Cardiac fibroblast (primary cell): Measurements from ENCODE around the gene QRSL1.
A peak's percentile ranks its signal among the peaks of the same experiment; 100 is the strongest.
"Not testable (repeated sequence)": the region's sequence is repeated elsewhere in the genome, so short reads cannot be mapped to it uniquely, and the experiment has no call there.

Source experiments
- DNase-seq, 2 donors: peaks; one replicate each; pipeline versions ENCODE4 v3.0.0 to v3.0.0-alpha.2; 2010; ENCODE audit warnings: low read depth in 2 of 2
- H3K4me3 ChIP-seq, 2 donors: replicated peaks in 1 of 2; 1 replicate in 1 of 2; 2 replicates in 1 of 2; pipeline ENCODE4 v1.5.1; 2011; ENCODE audit warnings: low read depth in 2 of 2, low read length in 2 of 2, mild to moderate bottlenecking in 2 of 2, moderate library complexity in 1 of 2
- TF ChIP-seq, protein P1 (sequence below): IDR thresholded peaks from one replicate; pipeline ENCODE4 v1.5.1; 2011; ENCODE audit warnings: low read depth, mild to moderate bottlenecking, low read length, inconsistent platforms

Gene QRSL1

DNA sequence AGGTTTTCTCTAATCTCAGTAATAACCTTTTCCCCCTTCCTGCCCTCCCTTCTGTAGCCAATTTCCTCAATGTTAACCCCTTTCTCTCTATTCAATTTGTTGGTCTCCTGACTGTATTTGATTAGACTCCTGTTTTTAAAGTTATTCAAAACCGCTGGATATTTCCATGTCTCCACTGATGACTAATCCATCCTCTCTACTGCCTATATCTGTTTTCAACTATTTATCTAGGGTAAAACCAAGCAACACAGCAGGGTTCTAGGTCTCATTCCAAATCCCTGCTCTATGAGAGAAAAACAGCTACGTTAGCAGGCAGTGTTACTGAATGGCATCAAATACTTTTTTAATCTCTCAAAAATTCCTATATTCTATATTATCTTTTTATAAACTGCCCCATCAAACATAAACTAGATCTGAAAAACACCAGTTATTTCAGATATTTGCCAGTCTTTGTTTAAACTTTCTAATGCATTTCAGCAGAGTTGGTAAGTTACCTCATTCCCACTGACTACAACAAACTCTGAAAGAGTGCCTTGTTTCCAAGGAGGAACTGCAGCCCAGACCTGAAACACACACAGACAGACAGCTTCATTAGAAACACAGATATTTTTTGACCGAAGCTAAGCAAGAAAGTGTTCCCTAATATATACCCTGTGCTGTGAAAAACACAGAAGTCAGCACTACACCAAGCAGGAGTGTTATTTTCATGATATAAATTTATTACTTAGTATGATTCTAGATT lies 8.3 kb upstream of the QRSL1 start:
- H3K4me3 ChIP-seq, result no peak overlapping the region
- TF ChIP-seq, protein P1, sequence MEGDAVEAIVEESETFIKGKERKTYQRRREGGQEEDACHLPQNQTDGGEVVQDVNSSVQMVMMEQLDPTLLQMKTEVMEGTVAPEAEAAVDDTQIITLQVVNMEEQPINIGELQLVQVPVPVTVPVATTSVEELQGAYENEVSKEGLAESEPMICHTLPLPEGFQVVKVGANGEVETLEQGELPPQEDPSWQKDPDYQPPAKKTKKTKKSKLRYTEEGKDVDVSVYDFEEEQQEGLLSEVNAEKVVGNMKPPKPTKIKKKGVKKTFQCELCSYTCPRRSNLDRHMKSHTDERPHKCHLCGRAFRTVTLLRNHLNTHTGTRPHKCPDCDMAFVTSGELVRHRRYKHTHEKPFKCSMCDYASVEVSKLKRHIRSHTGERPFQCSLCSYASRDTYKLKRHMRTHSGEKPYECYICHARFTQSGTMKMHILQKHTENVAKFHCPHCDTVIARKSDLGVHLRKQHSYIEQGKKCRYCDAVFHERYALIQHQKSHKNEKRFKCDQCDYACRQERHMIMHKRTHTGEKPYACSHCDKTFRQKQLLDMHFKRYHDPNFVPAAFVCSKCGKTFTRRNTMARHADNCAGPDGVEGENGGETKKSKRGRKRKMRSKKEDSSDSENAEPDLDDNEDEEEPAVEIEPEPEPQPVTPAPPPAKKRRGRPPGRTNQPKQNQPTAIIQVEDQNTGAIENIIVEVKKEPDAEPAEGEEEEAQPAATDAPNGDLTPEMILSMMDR, result no peak
- peak in 1 of 2 donors; percentile 20 for DNase-seq

GRCh38 chr6:106622412-106622811 lies 7.0 kb upstream of the QRSL1 start:
- DNase-seq, result no peak
- TF ChIP-seq, protein P1, result no peak
- no peak overlapping the region for H3K4me3 ChIP-seq

DNA sequence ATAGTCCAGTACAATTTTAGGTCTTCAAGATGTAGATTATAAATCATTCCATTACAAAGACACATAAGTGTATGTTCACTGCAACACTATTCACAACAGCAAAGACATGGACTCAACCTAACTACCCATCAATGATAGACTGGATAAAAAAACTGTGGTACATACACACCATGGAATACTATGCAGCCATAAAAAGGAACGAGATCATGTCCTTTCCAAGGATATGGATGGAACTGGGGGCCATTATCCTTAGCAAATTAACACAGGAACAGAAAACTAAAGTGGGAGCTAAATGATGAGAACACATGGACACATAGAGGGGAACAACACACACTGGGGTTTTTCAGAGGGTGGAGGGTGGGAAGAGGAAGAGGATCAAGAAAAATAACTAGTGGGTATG lies 6.3 kb upstream of the QRSL1 start:
- TF ChIP-seq, protein P1, result no peak
- no peak overlapping the region for H3K4me3 ChIP-seq
- DNase-seq, result no peak

DNA sequence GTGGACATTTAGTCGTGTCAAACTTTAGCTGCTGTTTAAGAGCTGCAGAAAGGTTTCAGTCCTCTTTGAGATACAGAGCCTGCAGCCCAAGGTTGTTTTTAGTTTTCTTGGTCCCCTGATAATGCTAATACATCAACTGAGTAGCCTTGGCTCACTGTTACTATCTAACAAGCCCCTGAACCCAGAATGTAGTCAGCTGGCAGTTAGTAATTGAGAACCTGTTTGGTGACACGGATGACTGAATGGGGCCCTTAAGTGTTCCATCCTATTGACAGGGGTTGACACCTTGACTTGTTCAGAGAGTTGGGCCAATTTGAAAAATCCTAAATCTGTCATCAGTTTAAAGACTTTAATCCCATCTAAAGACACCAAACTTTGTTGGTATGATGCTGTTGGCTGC lies 2.9 kb upstream of the QRSL1 start:
- no peak overlapping the region for H3K4me3 ChIP-seq
- TF ChIP-seq, protein P1, result no peak
- DNase-seq, result no peak

DNA sequence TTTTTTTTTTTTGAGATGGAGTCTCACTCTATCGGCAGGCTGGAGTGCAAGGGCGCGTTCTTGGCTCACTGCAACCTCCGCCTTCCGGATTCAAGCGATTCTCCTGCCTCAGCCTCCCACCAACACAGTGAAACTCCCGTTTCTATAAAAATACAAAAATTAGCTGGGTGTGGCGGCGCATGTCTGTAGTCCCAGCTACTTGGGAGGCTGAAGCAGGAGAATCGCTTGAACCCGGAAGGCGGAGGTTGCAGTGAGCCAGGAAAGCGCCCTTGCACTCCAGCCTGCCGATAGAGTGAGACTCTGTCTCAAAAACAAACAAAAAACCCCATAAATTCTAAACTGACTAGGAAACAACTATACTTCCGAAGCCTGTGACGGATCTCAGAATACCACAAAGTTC lies 1.6 kb upstream of the QRSL1 start:
- DNase-seq, H3K4me3 ChIP-seq: not testable (repeated sequence)

- TF ChIP-seq, protein P1, result no peak
- H3K4me3 ChIP-seq, result peak overlapping the region; percentile 74 to 79
- DNase-seq, result peak in 1 of 2 donors; percentile 19
Measured at GRCh38 chr6:106628658-106629102, 698 bp upstream of the QRSL1 start.

GRCh38 chr6:106629859-106630163 lies 433 bp downstream of the QRSL1 start:
- TF ChIP-seq, protein P1, result no peak
- peak overlapping the region; percentile 74 to 79 for H3K4me3 ChIP-seq
- DNase-seq, result no peak
